Stimulated activated memory B cell treated with anti-CD40 and anti-IgM and Interleukin-4, amounts not matched to agents 10 μg/mL and 1 μg/mL and 100 μg/mL, for 72 hours (primary cell): ENCODE measurements around the gene IGFBP5.

Source experiments
- ATAC-seq: fragments of 150-1000 bp; cut with Tn5 transposase; 2 replicates; pipeline ENCODE4 v1.10.0; 2021
- H3K27ac Mint-ChIP-seq: one replicate; pipeline ENCODE4 v1.8.0; 2022; ENCODE audit warnings: mild to moderate bottlenecking, mixed read lengths
- H3K27me3 Mint-ChIP-seq: one replicate; pipeline ENCODE4 v1.8.0; 2022; ENCODE audit warnings: mixed read lengths
- H3K36me3 Mint-ChIP-seq: one replicate; pipeline ENCODE4 v1.8.0; 2022; ENCODE audit warnings: mixed read lengths
- H3K4me1 Mint-ChIP-seq: one replicate; pipeline ENCODE4 v1.8.0; 2022; ENCODE audit warnings: mixed read lengths
- H3K4me3 Mint-ChIP-seq: one replicate; pipeline ENCODE4 v1.8.0; 2022; ENCODE audit warnings: mild to moderate bottlenecking, moderate library complexity, mixed read lengths
- H3K9me3 Mint-ChIP-seq: one replicate; pipeline ENCODE4 v1.8.0; 2022; ENCODE audit warnings: mixed read lengths

IGFBP5 gene

DNA sequence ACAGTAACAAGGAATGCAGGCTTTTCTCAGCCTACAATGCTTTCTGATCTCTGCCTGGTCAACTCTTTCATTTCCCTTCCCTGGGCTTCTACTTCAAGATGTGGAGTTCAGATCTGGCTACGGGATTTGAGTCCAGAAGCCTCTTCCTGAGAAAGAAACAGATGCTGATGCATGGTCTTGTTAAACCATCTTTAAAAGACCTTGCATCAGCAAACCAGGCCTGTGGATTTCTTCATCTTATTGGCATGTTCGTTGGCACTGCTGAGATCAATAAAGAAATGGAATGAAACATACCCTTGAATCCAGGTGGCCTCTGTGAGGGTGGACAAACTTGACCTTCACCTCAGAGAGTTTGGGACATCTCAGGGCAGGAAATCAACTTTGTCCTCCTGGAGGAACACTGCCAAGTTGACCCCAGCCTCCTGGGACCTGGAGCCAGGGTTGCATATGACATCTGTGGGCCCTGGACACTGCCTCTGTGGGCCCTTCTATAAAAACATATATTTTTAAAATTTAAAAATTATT is 40.8 kb downstream of the IGFBP5 start:
- Mint-ChIP-seq H3K4me3 (no peak overlapping the region), H3K36me3 (no peaks in the 10 kb centered on the region), H3K9me3 (no peaks in the 10 kb centered on the region), H3K27ac (no peak overlapping the region), H3K4me1 (no peaks in the 10 kb centered on the region), H3K27me3 (no peaks in the 10 kb centered on the region)
- ATAC-seq: no peak

DNA sequence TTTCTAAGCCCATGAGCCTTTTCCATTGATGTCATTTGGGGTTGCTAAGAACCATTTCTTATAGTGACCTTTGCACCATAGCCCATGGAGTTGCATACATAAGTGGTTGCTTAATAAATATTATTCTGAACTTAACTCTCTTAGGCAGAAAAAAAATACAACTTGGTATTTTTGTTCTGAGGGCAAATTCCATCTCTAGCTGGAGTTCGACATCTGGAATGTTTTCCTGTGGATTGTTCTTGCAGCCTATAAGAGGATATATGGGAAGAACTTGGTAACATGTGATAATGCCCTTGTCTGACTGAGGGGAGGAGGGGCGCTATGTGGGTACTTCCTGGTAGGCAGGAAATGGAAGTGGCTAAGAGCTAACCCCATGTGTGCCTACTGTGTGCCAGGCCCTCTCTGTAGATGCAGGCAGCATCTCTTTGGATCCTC is 41.4 kb downstream of the IGFBP5 start:
- no peaks in the 10 kb centered on the region for H3K4me1 Mint-ChIP-seq
- ATAC-seq: no peak
- no peaks in the 10 kb centered on the region for H3K9me3 Mint-ChIP-seq
- no peak overlapping the region for H3K27ac Mint-ChIP-seq
- no peak overlapping the region for H3K4me3 Mint-ChIP-seq
- no peaks in the 10 kb centered on the region for H3K36me3 Mint-ChIP-seq
- H3K27me3 Mint-ChIP-seq: no peaks in the 10 kb centered on the region

DNA sequence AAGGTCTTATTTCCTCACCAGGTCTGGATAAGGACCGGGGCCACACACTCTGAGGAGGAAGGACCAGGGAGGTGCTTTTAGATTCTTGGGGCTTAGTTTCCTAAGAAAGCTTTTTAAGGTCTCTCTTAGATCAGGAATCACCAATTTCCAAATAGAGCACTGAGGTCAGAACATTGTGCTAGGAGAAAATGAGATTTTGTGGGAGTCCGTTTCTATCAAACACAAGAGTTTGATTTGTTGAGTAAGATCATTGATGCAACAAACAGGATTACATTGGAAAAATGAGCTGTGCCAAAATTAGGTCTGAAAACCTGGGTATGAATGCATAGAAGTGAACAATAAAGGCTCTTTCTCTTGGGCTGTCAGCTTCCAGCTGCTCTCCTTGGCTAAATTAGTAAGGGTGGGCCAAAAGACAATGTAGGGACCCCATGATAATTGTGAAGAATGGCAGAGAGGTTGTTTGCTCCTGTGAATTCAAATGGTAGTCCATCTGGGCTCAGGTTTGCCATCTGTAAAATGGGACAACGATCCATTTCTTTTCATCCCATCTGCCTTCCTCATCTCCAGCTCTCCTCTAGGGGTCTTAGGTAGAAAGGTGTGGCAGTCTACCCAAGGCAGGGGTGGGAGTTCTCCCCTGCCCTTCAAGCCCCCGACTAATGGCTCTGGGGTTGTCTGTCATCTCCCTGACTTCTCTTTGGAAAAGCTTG is 42.1 kb downstream of the IGFBP5 start:
- H3K27me3 Mint-ChIP-seq: peaks cover 4% of the 10 kb centered on the region
- no peaks in the 10 kb centered on the region for H3K4me1 Mint-ChIP-seq
- H3K4me3 Mint-ChIP-seq: no peak overlapping the region
- H3K27ac Mint-ChIP-seq: no peak overlapping the region
- no peaks in the 10 kb centered on the region for H3K36me3 Mint-ChIP-seq
- ATAC-seq: no peak
- H3K9me3 Mint-ChIP-seq: no peaks in the 10 kb centered on the region

DNA sequence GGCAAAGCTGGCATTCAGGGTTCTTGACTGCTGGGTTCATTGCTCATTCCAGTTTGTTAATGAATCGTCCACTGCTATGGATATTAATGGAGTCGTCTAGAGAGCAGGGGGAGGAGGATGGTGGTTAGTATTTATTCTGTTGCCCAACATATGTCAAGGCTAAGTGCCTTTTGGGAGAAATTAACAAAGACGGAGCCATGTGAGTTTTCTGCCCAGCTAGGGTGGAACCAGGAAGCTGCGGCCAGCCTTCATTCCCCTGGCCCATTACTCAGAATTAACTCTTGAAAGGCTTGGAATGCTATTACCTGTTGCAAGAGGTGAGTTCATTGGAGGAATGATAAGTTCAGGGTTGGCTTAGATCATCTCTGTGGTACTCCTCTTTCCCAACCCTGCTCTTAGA is 42.8 kb downstream of the IGFBP5 start:
- Mint-ChIP-seq H3K27ac (no peak overlapping the region), H3K9me3 (no peaks in the 10 kb centered on the region), H3K36me3 (no peaks in the 10 kb centered on the region), H3K4me1 (no peaks in the 10 kb centered on the region), H3K27me3 (peaks cover 10% of the 10 kb centered on the region), H3K4me3 (no peak overlapping the region)
- no peak for ATAC-seq

GRCh38 chr2:216651351-216651881 is 43.9 kb downstream of the IGFBP5 start:
- ATAC-seq: no peak
- H3K27me3 Mint-ChIP-seq: peaks cover 10% of the 10 kb centered on the region
- peaks cover 3% of the 10 kb centered on the region for H3K9me3 Mint-ChIP-seq
- no peak overlapping the region for H3K4me3 Mint-ChIP-seq
- no peaks in the 10 kb centered on the region for H3K4me1 Mint-ChIP-seq
- H3K36me3 Mint-ChIP-seq: no peaks in the 10 kb centered on the region
- H3K27ac Mint-ChIP-seq: no peak overlapping the region

GRCh38 chr2:216650626-216651257 is 44.6 kb downstream of the IGFBP5 start:
- no peaks in the 10 kb centered on the region for H3K36me3 Mint-ChIP-seq
- H3K4me1 Mint-ChIP-seq: no peaks in the 10 kb centered on the region
- peaks cover 9% of the 10 kb centered on the region for H3K9me3 Mint-ChIP-seq
- H3K27ac Mint-ChIP-seq: no peak overlapping the region
- H3K4me3 Mint-ChIP-seq: no peak overlapping the region
- ATAC-seq: no peak
- H3K27me3 Mint-ChIP-seq: peaks cover 10% of the 10 kb centered on the region

GRCh38 chr2:216649574-216649973 is 45.8 kb downstream of the IGFBP5 start:
- no peak overlapping the region for H3K27ac Mint-ChIP-seq
- H3K9me3 Mint-ChIP-seq: peaks cover 9% of the 10 kb centered on the region
- H3K4me1 Mint-ChIP-seq: no peaks in the 10 kb centered on the region
- no peak overlapping the region for H3K4me3 Mint-ChIP-seq
- no peak for ATAC-seq
- peaks cover 10% of the 10 kb centered on the region for H3K27me3 Mint-ChIP-seq
- H3K36me3 Mint-ChIP-seq: no peaks in the 10 kb centered on the region

GRCh38 chr2:216648105-216648504 is 47.2 kb downstream of the IGFBP5 start:
- Mint-ChIP-seq H3K27ac (no peak overlapping the region), H3K9me3 (peaks cover 9% of the 10 kb centered on the region), H3K4me3 (no peak overlapping the region), H3K4me1 (no peaks in the 10 kb centered on the region), H3K27me3 (peaks cover 22% of the 10 kb centered on the region), H3K36me3 (no peaks in the 10 kb centered on the region)
- no peak for ATAC-seq

GRCh38 chr2:216646116-216646515 is 49.2 kb downstream of the IGFBP5 start:
- no peak overlapping the region for H3K27ac Mint-ChIP-seq
- ATAC-seq: no peak
- H3K36me3 Mint-ChIP-seq: no peaks in the 10 kb centered on the region
- no peak overlapping the region for H3K4me3 Mint-ChIP-seq
- no peaks in the 10 kb centered on the region for H3K4me1 Mint-ChIP-seq
- H3K9me3 Mint-ChIP-seq: peaks cover 9% of the 10 kb centered on the region
- peaks cover 32% of the 10 kb centered on the region for H3K27me3 Mint-ChIP-seq

- peaks cover 32% of the 10 kb centered on the region for H3K27me3 Mint-ChIP-seq
- H3K36me3 Mint-ChIP-seq: no peaks in the 10 kb centered on the region
- H3K9me3 Mint-ChIP-seq: peaks cover 9% of the 10 kb centered on the region
- no peak overlapping the region for H3K27ac Mint-ChIP-seq
- ATAC-seq: no peak
- H3K4me1 Mint-ChIP-seq: no peaks in the 10 kb centered on the region
- H3K4me3 Mint-ChIP-seq: no peak overlapping the region
These were observed 49.8 kb downstream of the IGFBP5 start for GRCh38 chr2:216645636-216645950.

- H3K4me1 Mint-ChIP-seq: no peaks in the 10 kb centered on the region
- H3K27ac Mint-ChIP-seq: no peak overlapping the region
- H3K9me3 Mint-ChIP-seq: peaks cover 9% of the 10 kb centered on the region
- ATAC-seq: no peak
- H3K27me3 Mint-ChIP-seq: peaks cover 32% of the 10 kb centered on the region
- no peak overlapping the region for H3K4me3 Mint-ChIP-seq
- no peaks in the 10 kb centered on the region for H3K36me3 Mint-ChIP-seq
These were observed 50.3 kb downstream of the IGFBP5 start for GRCh38 chr2:216644842-216645635.

DNA sequence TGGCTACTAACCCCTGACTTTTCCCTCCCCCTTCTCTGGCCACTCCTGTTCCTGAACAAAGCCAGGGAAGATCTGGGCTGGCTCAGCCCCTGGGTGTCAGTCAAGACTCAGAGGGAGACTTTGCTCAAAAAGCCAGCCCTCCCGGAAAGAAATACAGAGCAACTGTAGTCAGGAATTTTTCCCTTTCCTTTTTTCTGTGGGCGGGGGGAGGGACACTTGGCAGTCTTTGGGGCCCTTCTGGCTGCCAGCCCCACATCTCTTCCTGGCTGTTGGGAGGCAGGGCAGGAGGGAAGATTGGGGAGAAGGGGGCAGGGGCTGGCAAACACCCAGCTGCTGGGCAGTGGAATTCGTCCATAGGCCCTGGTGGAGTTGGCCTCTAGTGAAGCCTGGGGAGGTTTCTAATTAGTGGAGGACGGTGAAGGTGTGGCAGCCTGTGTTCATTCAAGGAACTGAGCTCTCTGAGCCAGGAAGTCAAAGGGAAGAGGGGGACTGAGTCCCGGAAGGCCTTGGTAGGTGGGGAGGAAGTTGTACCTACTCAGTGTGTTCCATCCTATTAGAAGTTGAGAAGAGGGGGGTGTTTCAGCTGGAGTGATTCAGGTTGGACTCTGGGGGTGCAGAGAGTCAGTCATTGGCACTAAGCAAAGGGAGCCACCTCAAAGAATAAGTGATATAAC is 51.2 kb downstream of the IGFBP5 start:
- Mint-ChIP-seq H3K9me3 (peaks cover 9% of the 10 kb centered on the region), H3K36me3 (no peaks in the 10 kb centered on the region), H3K27ac (no peak overlapping the region), H3K27me3 (peaks cover 32% of the 10 kb centered on the region), H3K4me3 (no peak overlapping the region), H3K4me1 (no peaks in the 10 kb centered on the region)
- no peak for ATAC-seq

DNA sequence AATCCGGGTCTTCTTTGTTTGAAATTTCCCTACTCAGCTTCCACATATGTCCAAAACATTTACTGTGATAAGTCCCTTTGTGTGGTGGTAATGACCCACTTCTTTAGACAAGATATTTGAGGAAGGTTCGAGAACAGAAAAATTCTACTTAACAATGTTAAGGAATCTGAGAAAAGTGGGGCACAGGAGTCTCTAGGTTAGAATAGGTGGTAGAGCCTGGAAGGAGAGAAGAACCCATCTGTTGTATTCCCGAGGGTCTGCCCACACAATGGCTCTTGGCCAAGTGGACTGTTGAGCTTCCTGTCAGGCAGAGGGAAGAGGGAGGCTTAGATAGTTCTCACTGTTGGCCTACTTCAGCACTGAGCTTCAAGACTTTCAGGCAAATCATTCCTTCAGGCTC is 57.9 kb downstream of the IGFBP5 start:
- no peak for ATAC-seq
- Mint-ChIP-seq H3K9me3 (no peaks in the 10 kb centered on the region), H3K27me3 (peaks cover 59% of the 10 kb centered on the region), H3K4me3 (no peak overlapping the region), H3K27ac (no peak overlapping the region), H3K36me3 (no peaks in the 10 kb centered on the region), H3K4me1 (peaks cover 28% of the 10 kb centered on the region)

DNA sequence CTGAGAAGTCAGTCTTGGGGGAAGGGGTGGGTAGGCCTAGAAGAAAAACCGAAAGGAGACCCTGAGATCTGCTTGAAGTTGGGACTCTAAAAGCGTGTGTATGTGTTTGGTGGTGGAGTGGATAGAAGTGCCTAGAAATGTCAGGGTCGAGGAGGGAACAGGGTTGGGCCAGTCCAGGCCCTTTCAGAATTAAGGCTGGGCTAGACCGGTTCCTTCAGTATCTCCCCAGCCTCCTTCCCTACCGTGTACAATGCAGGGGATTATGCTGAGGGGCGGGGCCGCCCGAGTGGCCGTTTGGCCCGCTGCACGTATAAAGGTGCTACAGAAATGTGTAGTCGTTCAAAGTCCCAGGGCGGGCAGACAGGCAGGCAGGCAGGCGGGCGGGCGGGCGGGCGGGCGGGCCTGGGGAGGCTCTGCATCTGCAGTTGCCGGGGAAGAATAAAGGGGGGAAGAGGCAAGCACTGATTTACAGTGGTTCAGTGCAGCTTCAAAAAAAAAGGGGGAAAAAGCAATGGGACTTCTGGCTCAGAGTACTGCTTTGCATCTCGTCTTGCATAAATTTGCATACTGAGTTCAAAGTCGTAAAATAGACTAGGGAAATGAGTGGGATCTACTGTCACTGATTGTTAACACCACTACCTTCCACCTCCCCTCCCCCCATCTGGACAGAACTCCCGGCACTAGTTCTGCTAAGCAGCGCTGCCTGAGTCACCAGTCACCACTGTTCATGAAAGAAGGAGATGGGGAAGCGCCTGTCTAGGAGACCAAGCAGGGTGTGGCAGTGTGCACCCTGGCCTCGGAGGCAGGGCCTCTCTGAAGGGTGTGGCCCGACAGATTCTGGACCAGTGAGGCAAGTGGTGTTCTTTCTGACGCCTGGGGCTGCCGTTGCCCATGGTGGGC is 58.5 kb downstream of the IGFBP5 start:
- no peaks in the 10 kb centered on the region for H3K9me3 Mint-ChIP-seq
- H3K27me3 Mint-ChIP-seq: peaks cover 62% of the 10 kb centered on the region
- H3K27ac Mint-ChIP-seq: no peak overlapping the region
- ATAC-seq: peak; percentile 20
- H3K4me1 Mint-ChIP-seq: peaks cover 28% of the 10 kb centered on the region
- H3K4me3 Mint-ChIP-seq: no peak overlapping the region
- no peaks in the 10 kb centered on the region for H3K36me3 Mint-ChIP-seq
